GM23338 (cell line): ENCODE data around the gene ZNF880. TPM values are rescaled to one million over a fixed set of nuclear protein-coding genes. Genes with fewer than 3 reads are reported as not detected.
A peak's percentile ranks its signal among the peaks of the same experiment; 100 is the strongest.

ENCODE experiments used
- ATAC-seq: fragments of 200-7000 bp; cut with Tn5 transposase; 3 replicates; pipeline ENCODE4 v1.9.1; 2020
- DNase-seq: peaks from one replicate; pipeline ENCODE4 v3.0.0-alpha.2; 2015; ENCODE audit warnings: low spot score
- H2AFZ ChIP-seq: fragments of 200-600 bp; sonication (generic); 2 replicates; pipeline ENCODE4 v1.8.0; 2016; ENCODE audit warnings: antibody characterized with exemption, mild to moderate bottlenecking, moderate library complexity
- H3F3A ChIP-seq: fragments of 200-600 bp; sonication (generic); replicated peaks from 2 replicates; pipeline ENCODE4 v1.8.0; 2017; ENCODE audit warnings: antibody characterized with exemption, mixed run types, low read depth
- H3K27ac ChIP-seq: fragments of 200-600 bp; sonication (generic); 2 replicates; pipeline ENCODE4 v1.6.1; 2016; ENCODE audit warnings: low read depth
- H3K27me3 ChIP-seq: fragments of 200-600 bp; sonication (generic); 2 replicates; pipeline ENCODE4 v1.8.0; 2016; ENCODE audit warnings: mild to moderate bottlenecking, mixed run types, moderate library complexity; ENCODE audit not compliant: insufficient read depth
- H3K36me3 ChIP-seq: fragments of 200-600 bp; sonication (generic); 2 replicates; pipeline ENCODE4 v1.8.0; 2016; ENCODE audit warnings: mild to moderate bottlenecking; ENCODE audit not compliant: insufficient read depth
- H3K4me1 ChIP-seq: fragments of 200-600 bp; sonication (generic); 2 replicates; pipeline ENCODE4 v1.8.0; 2016; ENCODE audit warnings: mild to moderate bottlenecking, moderate library complexity; ENCODE audit not compliant: insufficient read depth
- H3K4me2 ChIP-seq: fragments of 200-600 bp; sonication (generic); 2 replicates; pipeline ENCODE4 v1.7.1; 2017; ENCODE audit warnings: mixed run types
- H3K4me3 ChIP-seq: fragments of 200-600 bp; sonication (generic); 2 replicates; pipeline ENCODE4 v1.6.1; 2016; ENCODE audit warnings: mixed run types
- H3K79me2 ChIP-seq: fragments of 200-600 bp; sonication (generic); replicated peaks from 2 replicates; pipeline ENCODE4 v1.8.0; 2017; ENCODE audit warnings: mild to moderate bottlenecking; ENCODE audit not compliant: insufficient read depth
- H3K9me2 ChIP-seq: fragments of 200-600 bp; sonication (generic); 2 replicates; pipeline ENCODE4 v1.8.0; 2017; ENCODE audit not compliant: insufficient read depth
- H4K20me1 ChIP-seq: fragments of 200-600 bp; sonication (generic); replicated peaks from 2 replicates; pipeline ENCODE4 v1.8.0; 2017; ENCODE audit warnings: mild to moderate bottlenecking; ENCODE audit not compliant: insufficient read depth
- H3K27ac Mint-ChIP-seq: 2 replicates; pipeline ENCODE4 v1.8.0; 2020; ENCODE audit warnings: inconsistent platforms, mild to moderate bottlenecking, moderate library complexity, mixed read lengths
- H3K27me3 Mint-ChIP-seq: 3 replicates; pipeline ENCODE4 v1.8.0; 2022; ENCODE audit warnings: low read depth, mild to moderate bottlenecking, moderate library complexity, mixed read lengths, inconsistent platforms; ENCODE audit not compliant: insufficient read depth, poor library complexity
- H3K36me3 Mint-ChIP-seq: 3 replicates; pipeline ENCODE4 v1.8.0; 2021; ENCODE audit warnings: low read depth, mild to moderate bottlenecking, inconsistent platforms, moderate library complexity, mixed read lengths
- H3K4me1 Mint-ChIP-seq: 3 replicates; pipeline ENCODE4 v1.8.0; 2020; ENCODE audit warnings: mild to moderate bottlenecking, inconsistent platforms, mixed read lengths
- H3K4me3 Mint-ChIP-seq: 3 replicates; pipeline ENCODE4 v1.8.0; 2021; ENCODE audit warnings: moderate library complexity, mild to moderate bottlenecking, inconsistent platforms, mixed read lengths
- H3K9me3 Mint-ChIP-seq: 3 replicates; pipeline ENCODE4 v1.8.0; 2020; ENCODE audit warnings: moderate library complexity, mild to moderate bottlenecking, inconsistent platforms, mixed read lengths
- CREB1 ChIP-seq: fragments of 250-450 bp; sonication (Bioruptor Pico); IDR thresholded peaks from 2 replicates; pipeline ENCODE4 v1.5.0; 2020; ENCODE audit warnings: low read depth, mild to moderate bottlenecking, moderate library complexity
- ETS1 ChIP-seq: IDR thresholded peaks from 2 replicates; pipeline ENCODE4 v1.6.1; 2016; ENCODE audit warnings: antibody characterized with exemption
- EZH2 ChIP-seq: fragments of 200-600 bp; sonication (generic); IDR thresholded peaks from one replicate; pipeline ENCODE4 v1.8.0; 2017; ENCODE audit warnings: antibody characterized with exemption, mild to moderate bottlenecking, low read depth; ENCODE audit not compliant: unreplicated experiment
- EZH2phosphoT487 ChIP-seq: fragments of 200-600 bp; sonication (generic); IDR thresholded peaks from one replicate; pipeline ENCODE4 v1.8.1; 2018; ENCODE audit warnings: antibody characterized with exemption; ENCODE audit not compliant: unreplicated experiment
- JUNB ChIP-seq: IDR thresholded peaks from one replicate; pipeline ENCODE4 v1.6.1; 2016; ENCODE audit warnings: antibody characterized with exemption; ENCODE audit not compliant: unreplicated experiment
- NANOG ChIP-seq: IDR thresholded peaks from 2 replicates; pipeline ENCODE4 v1.6.1; 2016; ENCODE audit warnings: antibody characterized with exemption, borderline replicate concordance
- POLR2AphosphoS5 ChIP-seq: IDR thresholded peaks from 2 replicates; pipeline ENCODE4 v1.6.1; 2016; ENCODE audit warnings: antibody characterized with exemption, low read depth
- REST ChIP-seq: IDR thresholded peaks from one replicate; pipeline ENCODE4 v1.6.1; 2018; ENCODE audit warnings: antibody characterized with exemption; ENCODE audit not compliant: unreplicated experiment
- STAT1 ChIP-seq: IDR thresholded peaks from one replicate; pipeline ENCODE4 v1.6.1; 2016; ENCODE audit warnings: antibody characterized with exemption; ENCODE audit not compliant: unreplicated experiment
- ZNF114 ChIP-seq: fragments of 250-450 bp; sonication (Bioruptor Pico); IDR thresholded peaks from 2 replicates; pipeline ENCODE4 v1.5.0; 2020; ENCODE audit warnings: mild to moderate bottlenecking, moderate library complexity
- ZNF331 ChIP-seq: fragments of 250-450 bp; sonication (Bioruptor Pico); IDR thresholded peaks from 2 replicates; pipeline ENCODE4 v1.5.0; 2020; ENCODE audit warnings: low read depth, mild to moderate bottlenecking, moderate library complexity
- polyA plus RNA-seq: library from polyadenylated mRNA; unstranded; fragments of >200 nt; fragmentation: Nextera tagmentation; extraction: Ambion mirVana; gene quantifications from 2 replicates; pipeline ENCODE4 v1.2.1, GENCODE V29; 2016
- total RNA-seq: library from RNA; depleted of rRNA; stranded (reverse); fragments of >200 nt; shearing (Covaris generic); gene quantifications from 2 replicates; pipeline ENCODE4 v1.2.3, GENCODE V29; 2014
- TF ChIP-seq, protein P1 (sequence below): fragments of 250-450 bp; sonication (Bioruptor Pico); IDR thresholded peaks from 2 replicates; pipeline ENCODE4 v1.5.0; 2020; ENCODE audit warnings: mild to moderate bottlenecking, moderate library complexity
- TF ChIP-seq, protein P2 (sequence below), 2 experiments: fragments of 200-600 bp in 1 of 2; sonication (generic) in 1 of 2; conservative IDR thresholded peaks; 2 replicates each; pipeline versions ENCODE4 v1.5.1 to v1.6.1; 2016 to 2017; ENCODE audit warnings: antibody characterized with exemption in 2 of 2, low read depth in 2 of 2, mild to moderate bottlenecking in 2 of 2, moderate library complexity in 1 of 2

ZNF880 gene
- total and polyA plus RNA-seq, 2 experiments from 2014 or later: 49.1 to 57.4 TPM

DNA sequence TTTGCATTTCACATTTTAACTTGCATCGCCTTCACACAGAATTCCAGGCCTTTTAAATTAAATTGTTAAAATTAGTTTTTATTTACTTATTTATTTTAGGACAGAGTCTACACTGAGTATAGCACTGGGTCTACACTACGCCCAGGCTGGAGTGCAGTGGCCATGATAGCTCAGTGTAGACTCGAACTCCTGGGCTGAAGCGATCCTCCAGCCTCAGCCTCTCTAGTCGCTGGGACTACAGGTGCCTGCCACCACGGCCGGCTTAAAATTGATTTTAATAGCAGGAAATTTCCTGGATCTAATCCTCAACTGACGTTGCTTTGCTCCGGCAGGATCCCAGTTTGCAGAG is 34.0 kb upstream of the ZNF880 start:
- H3K4me3 Mint-ChIP-seq: peak overlapping the region; percentile 86
- Histone ChIP-seq H2AFZ (peak overlapping the region; percentile 52), H4K20me1 (no peaks in the 10 kb centered on the region), H3K79me2 (no peaks in the 10 kb centered on the region), H3K4me1 (no peaks in the 10 kb centered on the region), H3K27ac (no peak overlapping the region), H3K36me3 (no peaks in the 10 kb centered on the region), H3K4me3 (peak overlapping the region; percentile 93), H3K9me2 (no peaks in the 10 kb centered on the region), H3K27me3 (no peaks in the 10 kb centered on the region), H3F3A (no peaks in the 10 kb centered on the region), H3K4me2 (peak overlapping the region; percentile 97)
- H3K36me3 Mint-ChIP-seq: peaks cover 32% of the 10 kb centered on the region
- H3K9me3 Mint-ChIP-seq: peaks cover 46% of the 10 kb centered on the region
- DNase-seq (no peak), ATAC-seq (peak; percentile 39)
- peaks cover 14% of the 10 kb centered on the region for H3K27me3 Mint-ChIP-seq
- H3K27ac Mint-ChIP-seq: peak overlapping the region; percentile 95
- TF ChIP-seq JUNB (no peak), ETS1 (no peak), STAT1 (no peak), EZH2 (no peak), POLR2AphosphoS5 (no peak), EZH2phosphoT487 (no peak), ZNF114 (no peak), NANOG (no peak), ZNF331 (no peak), REST (no peak), CREB1 (CRISPR knock-in tag) (no peak)
- TF ChIP-seq, protein P1, sequence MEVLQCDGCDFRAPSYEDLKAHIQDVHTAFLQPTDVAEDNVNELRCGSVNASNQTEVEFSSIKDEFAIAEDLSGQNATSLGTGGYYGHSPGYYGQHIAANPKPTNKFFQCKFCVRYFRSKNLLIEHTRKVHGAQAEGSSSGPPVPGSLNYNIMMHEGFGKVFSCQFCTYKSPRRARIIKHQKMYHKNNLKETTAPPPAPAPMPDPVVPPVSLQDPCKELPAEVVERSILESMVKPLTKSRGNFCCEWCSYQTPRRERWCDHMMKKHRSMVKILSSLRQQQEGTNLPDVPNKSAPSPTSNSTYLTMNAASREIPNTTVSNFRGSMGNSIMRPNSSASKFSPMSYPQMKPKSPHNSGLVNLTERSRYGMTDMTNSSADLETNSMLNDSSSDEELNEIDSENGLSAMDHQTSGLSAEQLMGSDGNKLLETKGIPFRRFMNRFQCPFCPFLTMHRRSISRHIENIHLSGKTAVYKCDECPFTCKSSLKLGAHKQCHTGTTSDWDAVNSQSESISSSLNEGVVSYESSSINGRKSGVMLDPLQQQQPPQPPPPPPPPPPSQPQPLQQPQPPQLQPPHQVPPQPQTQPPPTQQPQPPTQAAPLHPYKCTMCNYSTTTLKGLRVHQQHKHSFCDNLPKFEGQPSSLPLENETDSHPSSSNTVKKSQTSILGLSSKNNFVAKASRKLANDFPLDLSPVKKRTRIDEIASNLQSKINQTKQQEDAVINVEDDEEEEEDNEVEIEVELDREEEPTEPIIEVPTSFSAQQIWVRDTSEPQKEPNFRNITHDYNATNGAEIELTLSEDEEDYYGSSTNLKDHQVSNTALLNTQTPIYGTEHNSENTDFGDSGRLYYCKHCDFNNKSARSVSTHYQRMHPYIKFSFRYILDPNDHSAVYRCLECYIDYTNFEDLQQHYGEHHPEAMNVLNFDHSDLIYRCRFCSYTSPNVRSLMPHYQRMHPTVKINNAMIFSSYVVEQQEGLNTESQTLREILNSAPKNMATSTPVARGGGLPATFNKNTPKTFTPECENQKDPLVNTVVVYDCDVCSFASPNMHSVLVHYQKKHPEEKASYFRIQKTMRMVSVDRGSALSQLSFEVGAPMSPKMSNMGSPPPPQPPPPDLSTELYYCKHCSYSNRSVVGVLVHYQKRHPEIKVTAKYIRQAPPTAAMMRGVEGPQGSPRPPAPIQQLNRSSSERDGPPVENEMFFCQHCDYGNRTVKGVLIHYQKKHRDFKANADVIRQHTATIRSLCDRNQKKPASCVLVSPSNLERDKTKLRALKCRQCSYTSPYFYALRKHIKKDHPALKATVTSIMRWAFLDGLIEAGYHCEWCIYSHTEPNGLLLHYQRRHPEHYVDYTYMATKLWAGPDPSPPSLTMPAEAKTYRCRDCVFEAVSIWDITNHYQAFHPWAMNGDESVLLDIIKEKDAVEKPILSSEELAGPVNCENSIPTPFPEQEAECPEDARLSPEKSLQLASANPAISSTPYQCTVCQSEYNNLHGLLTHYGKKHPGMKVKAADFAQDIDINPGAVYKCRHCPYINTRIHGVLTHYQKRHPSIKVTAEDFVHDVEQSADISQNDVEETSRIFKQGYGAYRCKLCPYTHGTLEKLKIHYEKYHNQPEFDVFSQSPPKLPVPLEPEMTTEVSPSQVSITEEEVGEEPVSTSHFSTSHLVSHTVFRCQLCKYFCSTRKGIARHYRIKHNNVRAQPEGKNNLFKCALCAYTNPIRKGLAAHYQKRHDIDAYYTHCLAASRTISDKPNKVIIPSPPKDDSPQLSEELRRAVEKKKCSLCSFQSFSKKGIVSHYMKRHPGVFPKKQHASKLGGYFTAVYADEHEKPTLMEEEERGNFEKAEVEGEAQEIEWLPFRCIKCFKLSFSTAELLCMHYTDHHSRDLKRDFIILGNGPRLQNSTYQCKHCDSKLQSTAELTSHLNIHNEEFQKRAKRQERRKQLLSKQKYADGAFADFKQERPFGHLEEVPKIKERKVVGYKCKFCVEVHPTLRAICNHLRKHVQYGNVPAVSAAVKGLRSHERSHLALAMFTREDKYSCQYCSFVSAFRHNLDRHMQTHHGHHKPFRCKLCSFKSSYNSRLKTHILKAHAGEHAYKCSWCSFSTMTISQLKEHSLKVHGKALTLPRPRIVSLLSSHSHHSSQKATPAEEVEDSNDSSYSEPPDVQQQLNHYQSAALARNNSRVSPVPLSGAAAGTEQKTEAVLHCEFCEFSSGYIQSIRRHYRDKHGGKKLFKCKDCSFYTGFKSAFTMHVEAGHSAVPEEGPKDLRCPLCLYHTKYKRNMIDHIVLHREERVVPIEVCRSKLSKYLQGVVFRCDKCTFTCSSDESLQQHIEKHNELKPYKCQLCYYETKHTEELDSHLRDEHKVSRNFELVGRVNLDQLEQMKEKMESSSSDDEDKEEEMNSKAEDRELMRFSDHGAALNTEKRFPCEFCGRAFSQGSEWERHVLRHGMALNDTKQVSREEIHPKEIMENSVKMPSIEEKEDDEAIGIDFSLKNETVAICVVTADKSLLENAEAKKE (CRISPR knock-in tag): no peak
- TF ChIP-seq, protein P2, sequence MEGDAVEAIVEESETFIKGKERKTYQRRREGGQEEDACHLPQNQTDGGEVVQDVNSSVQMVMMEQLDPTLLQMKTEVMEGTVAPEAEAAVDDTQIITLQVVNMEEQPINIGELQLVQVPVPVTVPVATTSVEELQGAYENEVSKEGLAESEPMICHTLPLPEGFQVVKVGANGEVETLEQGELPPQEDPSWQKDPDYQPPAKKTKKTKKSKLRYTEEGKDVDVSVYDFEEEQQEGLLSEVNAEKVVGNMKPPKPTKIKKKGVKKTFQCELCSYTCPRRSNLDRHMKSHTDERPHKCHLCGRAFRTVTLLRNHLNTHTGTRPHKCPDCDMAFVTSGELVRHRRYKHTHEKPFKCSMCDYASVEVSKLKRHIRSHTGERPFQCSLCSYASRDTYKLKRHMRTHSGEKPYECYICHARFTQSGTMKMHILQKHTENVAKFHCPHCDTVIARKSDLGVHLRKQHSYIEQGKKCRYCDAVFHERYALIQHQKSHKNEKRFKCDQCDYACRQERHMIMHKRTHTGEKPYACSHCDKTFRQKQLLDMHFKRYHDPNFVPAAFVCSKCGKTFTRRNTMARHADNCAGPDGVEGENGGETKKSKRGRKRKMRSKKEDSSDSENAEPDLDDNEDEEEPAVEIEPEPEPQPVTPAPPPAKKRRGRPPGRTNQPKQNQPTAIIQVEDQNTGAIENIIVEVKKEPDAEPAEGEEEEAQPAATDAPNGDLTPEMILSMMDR (conservative IDR thresholded peaks at IDR 0.05; ENCODE audit: low read depth in 2 of 2): no peak
- H3K4me1 Mint-ChIP-seq: no peaks in the 10 kb centered on the region; the same call in 1 of the 3 replicates
